Caco-2 (cell line): ENCODE results near the gene PCDHGA5. TPM values are rescaled to one million over a fixed set of nuclear protein-coding genes. Genes with fewer than 3 reads are reported as not detected.

Source experiments
- BruUV-seq: library from RNA; stranded (reverse); fragments of 400-500 nt; replicated peaks from 2 replicates; lab custom pipeline; 2021; lab: Mats Ljungman, UMichigan
- CTCF ChIA-PET: fragments of 300-600 bp; sonication (Branson Sonifier 250); formaldehyde crosslinking; loops from one replicate; lab custom pipeline; 2022; ENCODE audit warnings: antibody characterized with exemption; lab: Charles Lee
- POLR2A ChIA-PET: fragments of 300-600 bp; sonication (Branson Sonifier 250); formaldehyde crosslinking; loops from one replicate; lab custom pipeline; 2022; ENCODE audit warnings: antibody characterized with exemption; lab: Charles Lee
- DNase-seq, 2 experiments: peaks; one replicate each; pipeline versions ENCODE4 v3.0.0 to v3.0.0-alpha.2; 2020 to 2022
- H3K27me3 ChIP-seq: replicated peaks from 2 replicates; pipeline ENCODE4 v1.6.0; 2011; ENCODE audit warnings: low read length; ENCODE audit not compliant: control insufficient read depth, insufficient read depth
- H3K36me3 ChIP-seq: 2 replicates; pipeline ENCODE4 v1.5.1; 2011; ENCODE audit warnings: low read length; ENCODE audit not compliant: control insufficient read depth, insufficient read depth
- H3K4me1 ChIP-seq: fragments of 250-450 bp; sonication (Bioruptor Pico); 2 replicates; pipeline ENCODE4 v1.5.1; 2020; ENCODE audit warnings: mild to moderate bottlenecking
- H3K4me3 ChIP-seq: 2 replicates; pipeline ENCODE4 v1.5.1; 2011; ENCODE audit warnings: low read depth, mild to moderate bottlenecking, control low read depth, low read length
- H3K9me3 ChIP-seq: fragments of 250-450 bp; sonication (Bioruptor Pico); 2 replicates; pipeline ENCODE4 v1.5.1; 2020; ENCODE audit warnings: mild to moderate bottlenecking, moderate library complexity
- H3K27ac Mint-ChIP-seq: one replicate; pipeline ENCODE4 v1.8.0; 2022; ENCODE audit warnings: mixed read lengths; ENCODE audit not compliant: unreplicated experiment
- H3K27me3 Mint-ChIP-seq: one replicate; pipeline ENCODE4 v1.8.0; 2022; ENCODE audit warnings: mixed read lengths; ENCODE audit not compliant: insufficient read depth, unreplicated experiment
- H3K36me3 Mint-ChIP-seq: one replicate; pipeline ENCODE4 v1.8.0; 2022; ENCODE audit warnings: mild to moderate bottlenecking, mixed read lengths; ENCODE audit not compliant: insufficient read depth, unreplicated experiment
- H3K4me1 Mint-ChIP-seq: one replicate; pipeline ENCODE4 v1.8.0; 2022; ENCODE audit warnings: low read depth, mixed read lengths; ENCODE audit not compliant: unreplicated experiment
- H3K4me3 Mint-ChIP-seq: one replicate; pipeline ENCODE4 v1.8.0; 2022; ENCODE audit warnings: mild to moderate bottlenecking, moderate library complexity, mixed read lengths; ENCODE audit not compliant: unreplicated experiment
- H3K9me3 Mint-ChIP-seq: one replicate; pipeline ENCODE4 v1.8.0; 2022; ENCODE audit warnings: mixed read lengths; ENCODE audit not compliant: unreplicated experiment
- CTCF ChIP-seq, 2 experiments: fragments of 200-600 bp in 1 of 2; IDR thresholded peaks; 1 replicate in 1 of 2; 2 replicates in 1 of 2; pipeline versions ENCODE4 v1.5.1 to v1.8.0; 2011 to 2022; ENCODE audit warnings: antibody characterized with exemption in 1 of 2, control low read depth in 1 of 2, inconsistent platforms in 1 of 2, low read depth in 1 of 2, low read length in 1 of 2, mild to moderate bottlenecking in 1 of 2, moderate library complexity in 1 of 2; ENCODE audit not compliant: insufficient read depth in 1 of 2, severe bottlenecking in 1 of 2, unreplicated experiment in 1 of 2
- intact Hi-C: fragments of 100-400 bp; cut with micrococcal nuclease; formaldehyde crosslinking; loops from one replicate; pipeline ENCODE4 v1.10.0; 2022; ENCODE audit not compliant: unreplicated experiment
- total RNA-seq: library from RNA; stranded (reverse); gene quantifications from 2 replicates; pipeline ENCODE4 v1.2.3, GENCODE V29; 2022

PCDHGA5 gene
- total RNA-seq, 1 experiment from 2014 or later = 0.57 TPM

DNA sequence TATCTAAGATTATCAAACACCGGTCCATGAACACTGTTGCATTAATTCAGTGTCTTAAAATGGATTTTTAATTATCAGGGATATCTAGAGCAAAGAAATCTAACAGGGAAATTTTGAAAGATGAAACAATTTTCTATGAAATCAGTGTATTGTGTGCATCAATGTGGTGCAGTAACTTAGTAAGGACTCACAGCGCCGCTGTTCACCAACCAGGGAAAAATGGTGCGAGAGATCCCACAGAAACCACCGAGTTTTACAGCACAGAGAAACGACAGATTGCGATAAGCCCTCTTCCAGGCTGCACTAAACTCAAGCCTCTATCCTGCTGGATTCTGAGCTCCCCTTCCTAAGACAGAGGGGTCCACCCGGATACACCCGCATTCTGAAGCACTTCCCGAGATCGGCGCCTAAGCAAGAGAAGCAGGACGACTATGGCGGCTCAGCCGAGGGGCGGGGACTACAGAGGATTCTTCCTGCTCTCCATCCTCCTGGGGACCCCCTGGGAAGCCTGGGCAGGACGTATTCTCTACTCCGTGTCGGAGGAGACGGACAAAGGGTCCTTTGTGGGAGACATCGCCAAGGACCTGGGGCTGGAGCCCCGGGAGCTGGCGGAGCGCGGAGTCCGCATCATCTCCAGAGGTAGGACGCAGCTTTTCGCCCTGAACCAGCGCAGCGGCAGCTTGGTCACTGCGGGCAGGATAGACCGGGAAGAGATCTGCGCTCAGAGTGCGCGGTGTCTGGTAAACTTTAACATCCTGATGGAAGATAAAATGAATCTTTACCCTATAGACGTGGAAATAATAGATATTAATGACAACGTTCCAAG lies 18.7 kb downstream of the PCDHGA5 start, which contains the start of gene PCDHGA7:
Gene PCDHGA7, plus strand, starts transcription at position 274 of the 826 bp plus-strand sequence. Its CDS starts 158 bp downstream, at position 432.
- CTCF ChIA-PET = no interaction called here
- Histone ChIP-seq H3K4me1 (no peaks in the 10 kb centered on the region), H3K27me3 (no peaks in the 10 kb centered on the region), H3K4me3 (no peak within 1 kb of the TSS), H3K9me3 (no peaks in the 10 kb centered on the region; the same call in 1 of the 2 replicates), H3K36me3 (no peaks in the 10 kb centered on the region)
- H3K36me3 Mint-ChIP-seq = no peaks in the 10 kb centered on the region
- H3K27me3 Mint-ChIP-seq = no peaks in the 10 kb centered on the region
- no peak for TF ChIP-seq CTCF (IDR thresholded peaks at IDR 0.05; ENCODE audit: insufficient read depth in 1 of 2, low read depth in 1 of 2, low read length in 1 of 2, severe bottlenecking in 1 of 2, unreplicated experiment in 1 of 2)
- no TSS peak for BruUV-seq
- intact Hi-C loops = no loop called here
- H3K9me3 Mint-ChIP-seq = no peaks in the 10 kb centered on the region
- H3K4me1 Mint-ChIP-seq = no peaks in the 10 kb centered on the region
- no peak within 1 kb of the TSS for H3K27ac Mint-ChIP-seq
- POLR2A ChIA-PET = no interaction called here
- DNase-seq = no peak
- no peak within 1 kb of the TSS for H3K4me3 Mint-ChIP-seq

DNA sequence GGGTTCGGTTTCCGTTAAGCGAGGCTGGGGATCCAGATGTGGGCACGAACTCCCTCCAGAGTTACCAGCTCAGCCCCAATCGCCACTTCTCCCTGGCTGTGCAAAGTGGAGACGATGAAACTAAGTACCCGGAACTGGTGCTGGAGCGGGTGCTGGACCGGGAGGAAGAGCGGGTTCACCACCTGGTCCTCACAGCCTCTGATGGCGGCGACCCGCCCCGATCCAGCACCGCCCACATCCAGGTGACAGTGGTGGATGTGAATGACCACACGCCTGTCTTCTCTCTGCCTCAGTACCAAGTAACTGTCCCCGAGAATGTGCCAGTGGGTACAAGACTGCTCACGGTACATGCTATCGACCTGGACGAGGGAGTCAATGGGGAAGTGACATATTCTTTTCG lies 19.4 kb downstream of the PCDHGA5 start:
- no peaks in the 10 kb centered on the region for H3K27me3 ChIP-seq
- ChIA-PET POLR2A (no interaction called here), CTCF (no interaction called here)
- DNase-seq = no peak
- no peaks in the 10 kb centered on the region; the same call in 1 of the 2 replicates for H3K9me3 ChIP-seq
- H3K27ac Mint-ChIP-seq = no peak overlapping the region
- H3K4me1 ChIP-seq = no peaks in the 10 kb centered on the region
- H3K9me3 Mint-ChIP-seq = no peaks in the 10 kb centered on the region
- BruUV-seq = no TSS peak
- no peak overlapping the region for H3K4me3 Mint-ChIP-seq
- no peak for TF ChIP-seq CTCF (IDR thresholded peaks at IDR 0.05; ENCODE audit: insufficient read depth in 1 of 2, low read depth in 1 of 2, low read length in 1 of 2, severe bottlenecking in 1 of 2, unreplicated experiment in 1 of 2)
- no peaks in the 10 kb centered on the region for H3K36me3 ChIP-seq
- no peaks in the 10 kb centered on the region for H3K4me1 Mint-ChIP-seq
- intact Hi-C loops = no loop called here
- H3K27me3 Mint-ChIP-seq = no peaks in the 10 kb centered on the region
- no peak overlapping the region for H3K4me3 ChIP-seq
- H3K36me3 Mint-ChIP-seq = no peaks in the 10 kb centered on the region

DNA sequence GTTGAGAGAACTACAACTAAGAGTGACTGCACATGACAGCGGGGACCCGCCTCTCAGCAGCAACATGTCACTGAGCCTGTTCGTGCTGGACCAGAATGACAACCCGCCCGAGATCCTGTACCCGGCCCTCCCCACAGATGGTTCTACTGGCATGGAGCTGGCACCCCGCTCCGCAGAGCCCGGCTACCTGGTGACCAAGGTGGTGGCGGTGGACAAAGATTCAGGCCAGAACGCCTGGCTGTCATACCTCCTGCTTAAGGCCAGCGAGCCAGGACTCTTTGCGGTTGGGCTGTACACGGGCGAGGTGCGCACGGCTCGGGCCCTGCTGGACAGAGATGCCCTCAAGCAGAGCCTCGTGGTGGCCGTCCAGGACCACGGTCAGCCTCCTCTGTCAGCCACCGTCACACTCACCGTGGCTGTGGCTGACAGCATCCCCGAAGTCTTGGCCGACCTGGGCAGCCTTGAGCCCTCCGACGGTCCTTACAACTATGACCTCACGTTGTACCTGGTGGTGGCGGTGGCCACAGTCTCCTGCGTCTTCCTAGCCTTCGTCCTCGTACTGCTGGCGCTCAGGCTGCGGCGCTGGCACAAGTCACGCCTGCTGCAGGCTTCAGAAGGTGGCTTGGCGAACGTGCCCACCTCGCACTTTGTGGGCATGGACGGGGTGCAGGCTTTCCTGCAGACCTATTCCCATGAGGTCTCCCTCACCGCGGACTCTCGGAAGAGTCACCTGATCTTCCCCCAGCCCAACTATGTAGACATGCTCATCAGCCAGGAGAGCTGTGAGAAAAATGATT lies 20.7 kb downstream of the PCDHGA5 start:
- peaks cover 12% of the 10 kb centered on the region for H3K9me3 Mint-ChIP-seq
- H3K4me1 ChIP-seq = no peaks in the 10 kb centered on the region

More for the DNA sequence above, 20.7 kb downstream of the PCDHGA5 start:
- no peak overlapping the region for H3K4me3 ChIP-seq
- no peaks in the 10 kb centered on the region for H3K27me3 ChIP-seq
- no peaks in the 10 kb centered on the region for H3K36me3 ChIP-seq
- intact Hi-C loops = no loop called here
- Mint-ChIP-seq H3K4me1 (no peaks in the 10 kb centered on the region), H3K27ac (no peak overlapping the region), H3K36me3 (no peaks in the 10 kb centered on the region), H3K27me3 (no peaks in the 10 kb centered on the region), H3K4me3 (no peak overlapping the region)
- DNase-seq = no peak
- CTCF ChIA-PET = no interaction called here
- no peak for TF ChIP-seq CTCF (IDR thresholded peaks at IDR 0.05; ENCODE audit: insufficient read depth in 1 of 2, low read depth in 1 of 2, low read length in 1 of 2, severe bottlenecking in 1 of 2, unreplicated experiment in 1 of 2)
- no peaks in the 10 kb centered on the region; the same call in 1 of the 2 replicates for H3K9me3 ChIP-seq
- BruUV-seq = no TSS peak
- POLR2A ChIA-PET = no interaction called here
